PFSK-1 (cell line): ENCODE measurements around the gene NUP133.

Experiments
- FOXP2 ChIP-seq: optimal IDR thresholded peaks from 2 replicates; pipeline ENCODE3; 2011; ENCODE audit warnings: borderline replicate concordance, control low read depth, inconsistent platforms; ENCODE audit not compliant: insufficient read depth; ENCODE audit errors: extremely low read length, extremely low read depth
- SIN3A ChIP-seq: IDR thresholded peaks from 2 replicates; pipeline ENCODE4 v1.6.1; 2012; ENCODE audit warnings: mild to moderate bottlenecking, low read length, moderate library complexity, borderline replicate concordance; ENCODE audit not compliant: insufficient read depth
- TF ChIP-seq, protein P1 (sequence below), 2 experiments: IDR thresholded peaks; 2 replicates each; pipeline versions ENCODE4 v1.6.1 to v1.8.0; 2011 to 2012; ENCODE audit warnings: low read depth in 2 of 2, low read length in 2 of 2, control low read depth in 1 of 2, inconsistent platforms in 1 of 2, mild to moderate bottlenecking in 1 of 2, moderate library complexity in 1 of 2; ENCODE audit not compliant: insufficient read depth in 1 of 2

- no peak for TF ChIP-seq SIN3A
- TF ChIP-seq, protein P1, sequence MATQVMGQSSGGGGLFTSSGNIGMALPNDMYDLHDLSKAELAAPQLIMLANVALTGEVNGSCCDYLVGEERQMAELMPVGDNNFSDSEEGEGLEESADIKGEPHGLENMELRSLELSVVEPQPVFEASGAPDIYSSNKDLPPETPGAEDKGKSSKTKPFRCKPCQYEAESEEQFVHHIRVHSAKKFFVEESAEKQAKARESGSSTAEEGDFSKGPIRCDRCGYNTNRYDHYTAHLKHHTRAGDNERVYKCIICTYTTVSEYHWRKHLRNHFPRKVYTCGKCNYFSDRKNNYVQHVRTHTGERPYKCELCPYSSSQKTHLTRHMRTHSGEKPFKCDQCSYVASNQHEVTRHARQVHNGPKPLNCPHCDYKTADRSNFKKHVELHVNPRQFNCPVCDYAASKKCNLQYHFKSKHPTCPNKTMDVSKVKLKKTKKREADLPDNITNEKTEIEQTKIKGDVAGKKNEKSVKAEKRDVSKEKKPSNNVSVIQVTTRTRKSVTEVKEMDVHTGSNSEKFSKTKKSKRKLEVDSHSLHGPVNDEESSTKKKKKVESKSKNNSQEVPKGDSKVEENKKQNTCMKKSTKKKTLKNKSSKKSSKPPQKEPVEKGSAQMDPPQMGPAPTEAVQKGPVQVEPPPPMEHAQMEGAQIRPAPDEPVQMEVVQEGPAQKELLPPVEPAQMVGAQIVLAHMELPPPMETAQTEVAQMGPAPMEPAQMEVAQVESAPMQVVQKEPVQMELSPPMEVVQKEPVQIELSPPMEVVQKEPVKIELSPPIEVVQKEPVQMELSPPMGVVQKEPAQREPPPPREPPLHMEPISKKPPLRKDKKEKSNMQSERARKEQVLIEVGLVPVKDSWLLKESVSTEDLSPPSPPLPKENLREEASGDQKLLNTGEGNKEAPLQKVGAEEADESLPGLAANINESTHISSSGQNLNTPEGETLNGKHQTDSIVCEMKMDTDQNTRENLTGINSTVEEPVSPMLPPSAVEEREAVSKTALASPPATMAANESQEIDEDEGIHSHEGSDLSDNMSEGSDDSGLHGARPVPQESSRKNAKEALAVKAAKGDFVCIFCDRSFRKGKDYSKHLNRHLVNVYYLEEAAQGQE (IDR thresholded peaks at IDR 0.05; ENCODE audit: insufficient read depth in 1 of 2, low read depth in 2 of 2, low read length in 2 of 2), result no peak
- TF ChIP-seq FOXP2, result no peak
These were observed 41.3 kb downstream of the NUP133 start for GRCh38 chr1:229466887-229467286.
